HepG2 (cell line): Measurements from ENCODE around the gene HABP4. TPM values are rescaled to one million over a fixed set of nuclear protein-coding genes. Genes with fewer than 3 reads are reported as not detected.
A peak's percentile ranks its signal among the peaks of the same experiment; 100 is the strongest.

ENCODE experiments used
- ATF7-NPFF ChIP-seq: sonication (generic); formaldehyde crosslinking; IDR thresholded peaks from 2 replicates; pipeline ENCODE4 v1.8.1; 2023; ENCODE audit warnings: mild to moderate bottlenecking, low read depth, missing genetic modification reagents, moderate library complexity
- CREB1 ChIP-seq, 2 experiments: fragments of 450-650 bp in 1 of 2; IDR thresholded peaks; 2 replicates each; pipeline ENCODE4 v1.6.1; 2016 to 2017; ENCODE audit warnings: control low read depth in 1 of 2, mild to moderate bottlenecking in 1 of 2, missing compliant biosample characterization in 1 of 2, missing genetic modification characterization in 1 of 2
- FOXO1 ChIP-seq: sonication (generic); formaldehyde crosslinking; IDR thresholded peaks from 2 replicates; pipeline ENCODE4 v1.4.0; 2020; ENCODE audit warnings: missing genetic modification reagents
- GZF1 ChIP-seq: sonication (generic); formaldehyde crosslinking; IDR thresholded peaks from 2 replicates; pipeline ENCODE4 v1.5.1; 2020; ENCODE audit warnings: mild to moderate bottlenecking, missing genetic modification reagents
- HBP1 ChIP-seq: IDR thresholded peaks from 2 replicates; pipeline ENCODE4 v1.6.1; 2016; ENCODE audit warnings: low read depth, control low read depth
- MXD1 ChIP-seq: sonication (generic); formaldehyde crosslinking; IDR thresholded peaks from 2 replicates; pipeline ENCODE4 v1.4.0; 2020; ENCODE audit warnings: mild to moderate bottlenecking, missing genetic modification reagents
- NBN ChIP-seq: fragments of 450-650 bp; conservative IDR thresholded peaks from 2 replicates; pipeline ENCODE4 v1.6.1; 2017
- NCOA1 ChIP-seq: sonication (generic); formaldehyde crosslinking; IDR thresholded peaks from 2 replicates; pipeline ENCODE4 v1.9.0; 2021; ENCODE audit warnings: missing genetic modification reagents
- NR2F1 ChIP-seq, 2 experiments: fragments of 450-650 bp in 1 of 2; formaldehyde crosslinking in 1 of 2; IDR thresholded peaks; 2 replicates each; pipeline versions ENCODE4 v1.5.0 to v1.6.1; 2016 to 2020; ENCODE audit warnings: mild to moderate bottlenecking in 1 of 2, missing compliant biosample characterization in 1 of 2, missing genetic modification reagents in 1 of 2, moderate library complexity in 1 of 2
- RBFOX2 ChIP-seq: fragments of 200-400 bp; formaldehyde crosslinking; IDR thresholded peaks from 2 replicates; pipeline ENCODE4 v1.6.1; 2017; ENCODE audit warnings: low read depth, mild to moderate bottlenecking, low read length
- SP5 ChIP-seq: IDR thresholded peaks from 2 replicates; pipeline ENCODE4 v1.6.1; 2016; ENCODE audit warnings: low read depth, borderline replicate concordance
- ZBTB33 ChIP-seq: sonication (generic); formaldehyde crosslinking; IDR thresholded peaks from 2 replicates; pipeline ENCODE4 v1.4.0; 2020; ENCODE audit warnings: missing genetic modification reagents
- ZC3H4 ChIP-seq: sonication (generic); formaldehyde crosslinking; IDR thresholded peaks from 2 replicates; pipeline ENCODE4 v1.4.0; 2020; ENCODE audit warnings: missing genetic modification reagents, borderline replicate concordance
- ZFP90 ChIP-seq: sonication (generic); formaldehyde crosslinking; IDR thresholded peaks from 2 replicates; pipeline ENCODE4 v1.8.0; 2022; ENCODE audit warnings: missing genetic modification reagents, mild to moderate bottlenecking, inconsistent platforms, borderline replicate concordance
- ZNF12 ChIP-seq: sonication (generic); formaldehyde crosslinking; IDR thresholded peaks from 2 replicates; pipeline ENCODE4 v1.5.0; 2020; ENCODE audit warnings: missing genetic modification reagents
- ZNF24 ChIP-seq: fragments of 450-650 bp; IDR thresholded peaks from 2 replicates; pipeline ENCODE4 v1.6.1; 2017; ENCODE audit warnings: antibody characterized with exemption, mild to moderate bottlenecking
- ZNF281 ChIP-seq: sonication (generic); formaldehyde crosslinking; IDR thresholded peaks from 2 replicates; pipeline ENCODE4 v1.4.0; 2020; ENCODE audit warnings: missing genetic modification reagents, borderline replicate concordance
- ZNF337 ChIP-seq: sonication (generic); formaldehyde crosslinking; IDR thresholded peaks from 2 replicates; pipeline ENCODE4 v1.5.1; 2020; ENCODE audit warnings: missing genetic modification reagents, low read depth, mild to moderate bottlenecking, borderline replicate concordance
- ZNF644 ChIP-seq: IDR thresholded peaks from 2 replicates; pipeline ENCODE4 v1.6.1; 2016; ENCODE audit warnings: low read depth
- ZNF703 ChIP-seq: sonication (generic); formaldehyde crosslinking; IDR thresholded peaks from 2 replicates; pipeline ENCODE4 v1.5.1; 2020; ENCODE audit warnings: missing genetic modification reagents, mild to moderate bottlenecking, moderate library complexity, borderline replicate concordance
- ZNF772 ChIP-seq: sonication (generic); formaldehyde crosslinking; IDR thresholded peaks from 2 replicates; pipeline ENCODE4 v1.5.0; 2020; ENCODE audit warnings: mild to moderate bottlenecking, missing genetic modification reagents
- ZNF781 ChIP-seq: sonication (generic); formaldehyde crosslinking; IDR thresholded peaks from 2 replicates; pipeline ENCODE4 v1.5.1; 2020; ENCODE audit warnings: borderline replicate concordance, mild to moderate bottlenecking, missing genetic modification reagents; ENCODE audit errors: not compliant biosample characterization
- polyA plus RNA-seq, 8 experiments: library from polyadenylated mRNA; depleted of rRNA in 3 of 8; stranded (reverse) in 7 of 8; unstranded in 1 of 8; fragments of >200 nt; fragmentation: Illumina TruSeq in 4 of 8; extraction: Trizol in 4 of 8; gene quantifications; 2 replicates each; pipeline versions ENCODE4 v1.2.1 to v1.2.3, GENCODE V29; 2011 to 2016; ENCODE audit warnings: low read depth in 4 of 8, missing spikeins in 1 of 8, mixed read lengths in 1 of 8; ENCODE audit not compliant: insufficient read depth in 1 of 8
- total RNA-seq, 5 experiments: library from RNA; depleted of rRNA; stranded (reverse); fragments of >200 nt; fragmentation: Illumina TruSeq; extraction: Trizol; gene quantifications; 2 replicates each; pipeline ENCODE4 v1.2.3, GENCODE V29; 2016; ENCODE audit warnings: low read depth in 1 of 5

HABP4 gene
- total and polyA plus RNA-seq, 2 of the 13 experiments (the other 11 are each of a cell fraction or from before 2014, with no cell fraction given): 14.3 to 26.6 TPM

- peak; percentile 89 for TF ChIP-seq ZNF772
- TF ChIP-seq RBFOX2: peak; percentile 75
- TF ChIP-seq HBP1: peak; percentile 55; the same call in 1 of the 2 replicates
- peak; percentile 74; the same call in 1 of the 2 replicates for TF ChIP-seq ATF7-NPFF (CRISPR knock-in tag)
- TF ChIP-seq SP5 (CRISPR knock-in tag): peak; percentile 95
- peak; percentile 99 for TF ChIP-seq CREB1 (IDR thresholded peaks at IDR 0.05)
- TF ChIP-seq CREB1 (CRISPR knock-in tag; IDR thresholded peaks at IDR 0.05): peak; percentile 95
- TF ChIP-seq NCOA1: 0 out of 2 replicates have a peak, but pooled peaks have one; percentile 46
- TF ChIP-seq ZFP90 (CRISPR knock-in tag): peak; percentile 68; the same call in 1 of the 2 replicates
- no peak; the same call in 1 of the 2 replicates for TF ChIP-seq ZNF703
- TF ChIP-seq ZBTB33 (CRISPR knock-in tag): 0 out of 2 replicates have a peak, but pooled peaks have one; percentile 34
- TF ChIP-seq ZNF337 (CRISPR knock-in tag): 0 out of 2 replicates have a peak, but pooled peaks have one; percentile 51
- no peak for TF ChIP-seq ZNF644 (CRISPR knock-in tag)
- TF ChIP-seq ZC3H4: no peak
- TF ChIP-seq ZNF781 (CRISPR knock-in tag): peak; percentile 95
- TF ChIP-seq ZNF24: no peak
- TF ChIP-seq MXD1 (CRISPR knock-in tag): peak; percentile 71; the same call in 1 of the 2 replicates
- TF ChIP-seq NBN: no peak
- TF ChIP-seq NR2F1 (CRISPR knock-in tag; IDR thresholded peaks at IDR 0.05): peak; percentile 53 to 79; a peak in 3 of 4 replicates
- TF ChIP-seq ZNF12 (CRISPR knock-in tag): peak; percentile 39; the same call in 1 of the 2 replicates
- peak; percentile 79; the same call in 1 of the 2 replicates for TF ChIP-seq FOXO1 (CRISPR knock-in tag)
- TF ChIP-seq GZF1 (CRISPR knock-in tag): no peak; the same call in 1 of the 2 replicates
- TF ChIP-seq ZNF281: no peak
Observed at GRCh38 chr9:96417051-96417586, 32.9 kb upstream of the HABP4 start (continued).
